AG04450 (cell line): ENCODE measurements around the gene CCR7. TPM values are rescaled to one million over a fixed set of nuclear protein-coding genes. Genes with fewer than 3 reads are reported as not detected.

Experiments
- CTCF ChIA-PET: fragments of 300-600, 350-600 bp; formaldehyde crosslinking; extraction: SDS; loops from one replicate; lab custom pipeline; 2022; ENCODE audit warnings: antibody characterized with exemption, inconsistent platforms; lab: Charles Lee
- POLR2A ChIA-PET: fragments of 350-600 bp; formaldehyde crosslinking; extraction: SDS; loops from one replicate; lab custom pipeline; 2021; ENCODE audit warnings: antibody characterized with exemption, inconsistent platforms; lab: Yijun Ruan, JAX
- DNase-seq: peaks from one replicate; pipeline ENCODE4 v3.0.0-alpha.2; 2011; ENCODE audit warnings: low read depth, low spot score
- H3K27ac ChIP-seq: one replicate; pipeline ENCODE4 v1.5.1; 2012; ENCODE audit warnings: low read depth, low read length, control low read depth
- H3K27me3 ChIP-seq: one replicate; pipeline ENCODE4 v1.6.0; 2012; ENCODE audit warnings: low read length; ENCODE audit not compliant: control insufficient read depth, insufficient read depth
- H3K4me3 ChIP-seq: 2 replicates; pipeline ENCODE4 v1.5.1; 2011; ENCODE audit warnings: mild to moderate bottlenecking, low read depth, low read length, control low read depth
- H3K9me3 ChIP-seq: 2 replicates; pipeline ENCODE4 v1.5.1; 2012; ENCODE audit warnings: low read length; ENCODE audit not compliant: control insufficient read depth, insufficient read depth
- polyA minus RNA-seq: library from RNA; depleted of rRNA, polyadenylated mRNA; stranded (reverse); fragments of >200 nt; gene quantifications from 2 replicates; pipeline ENCODE4 v1.2.3, GENCODE V29; 2011; rRNA and poly(A)+ RNA removed
- polyA plus RNA-seq: library from polyadenylated mRNA; depleted of rRNA; stranded (reverse); fragments of >200 nt; gene quantifications from 2 replicates; pipeline ENCODE4 v1.2.3, GENCODE V29; 2011; rRNA removed
- TF ChIP-seq, protein P1 (sequence below): IDR thresholded peaks from 2 replicates; pipeline ENCODE4 v1.5.1; 2011; ENCODE audit warnings: low read depth, low read length, control low read depth, inconsistent platforms

CCR7 gene, protein sequence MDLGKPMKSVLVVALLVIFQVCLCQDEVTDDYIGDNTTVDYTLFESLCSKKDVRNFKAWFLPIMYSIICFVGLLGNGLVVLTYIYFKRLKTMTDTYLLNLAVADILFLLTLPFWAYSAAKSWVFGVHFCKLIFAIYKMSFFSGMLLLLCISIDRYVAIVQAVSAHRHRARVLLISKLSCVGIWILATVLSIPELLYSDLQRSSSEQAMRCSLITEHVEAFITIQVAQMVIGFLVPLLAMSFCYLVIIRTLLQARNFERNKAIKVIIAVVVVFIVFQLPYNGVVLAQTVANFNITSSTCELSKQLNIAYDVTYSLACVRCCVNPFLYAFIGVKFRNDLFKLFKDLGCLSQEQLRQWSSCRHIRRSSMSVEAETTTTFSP
- polyA plus RNA-seq (0.12 and 0.22 TPM in 2 replicates), polyA minus RNA-seq (0.09 and 0.22 TPM in 2 replicates)

DNA sequence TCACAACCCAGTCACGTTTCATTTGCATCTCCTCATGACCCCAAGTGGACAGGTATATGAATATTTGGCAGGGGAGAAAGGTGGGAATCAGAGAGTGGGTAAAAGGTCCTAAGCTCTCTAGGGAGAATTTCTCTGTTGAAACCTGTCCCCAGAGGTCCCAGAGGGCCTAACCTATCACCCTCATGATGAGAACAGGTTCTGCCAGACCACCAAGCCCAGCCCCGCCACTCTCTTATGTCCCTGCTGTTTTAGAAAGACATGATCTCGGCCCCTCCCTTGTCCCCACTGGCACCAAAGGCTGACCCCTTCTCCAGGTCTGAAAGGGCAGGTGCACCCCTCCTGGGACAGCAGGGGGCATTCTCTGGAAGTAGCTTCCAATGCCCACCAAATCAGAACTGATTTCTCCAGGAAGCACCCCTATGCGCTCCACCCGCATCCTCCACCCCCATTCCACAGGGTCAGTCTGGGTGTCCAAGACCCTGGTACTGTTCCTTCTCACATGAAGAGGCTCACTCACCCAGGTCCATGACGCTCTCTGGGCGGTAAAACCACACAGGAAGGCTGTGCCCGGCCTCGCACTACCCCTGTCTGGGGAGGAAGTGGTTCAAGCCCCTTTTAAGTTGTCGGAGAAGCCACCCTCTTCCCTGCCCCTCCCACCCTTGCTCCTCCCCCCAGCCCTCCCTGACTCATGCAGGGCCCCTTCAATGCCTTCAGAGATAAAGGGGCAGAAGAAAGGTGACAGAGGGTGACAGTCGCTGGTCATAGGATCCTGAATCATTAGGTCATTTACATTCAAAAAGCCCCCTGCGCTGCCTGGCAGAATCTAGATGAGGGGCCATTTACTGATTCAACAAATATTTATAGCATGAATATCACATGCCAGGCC lies at the start of gene CCR7:
Gene CCR7, minus strand, starts transcription at position 590 of the 886 bp plus-strand sequence. Its CDS starts 63 bp downstream, at position 527.
- ChIA-PET POLR2A (interaction anchor here (0.6 kb wide), 1 partner anchor 148 kb away, joined by 3 read pairs; no protein-coding TSS in a partner anchor), CTCF (interaction anchor here (0.6 to 1.0 kb wide), 2 partner anchors 207 to 1098 kb away, joined by 3 read pairs; no protein-coding TSS in a partner anchor)
- DNase-seq = no peak
- Histone ChIP-seq H3K4me3 (no peak within 1 kb of the TSS), H3K9me3 (no peaks in the 10 kb centered on the region), H3K27ac (no peak within 1 kb of the TSS), H3K27me3 (peaks cover 42% of the 10 kb centered on the region)
- TF ChIP-seq, protein P1, sequence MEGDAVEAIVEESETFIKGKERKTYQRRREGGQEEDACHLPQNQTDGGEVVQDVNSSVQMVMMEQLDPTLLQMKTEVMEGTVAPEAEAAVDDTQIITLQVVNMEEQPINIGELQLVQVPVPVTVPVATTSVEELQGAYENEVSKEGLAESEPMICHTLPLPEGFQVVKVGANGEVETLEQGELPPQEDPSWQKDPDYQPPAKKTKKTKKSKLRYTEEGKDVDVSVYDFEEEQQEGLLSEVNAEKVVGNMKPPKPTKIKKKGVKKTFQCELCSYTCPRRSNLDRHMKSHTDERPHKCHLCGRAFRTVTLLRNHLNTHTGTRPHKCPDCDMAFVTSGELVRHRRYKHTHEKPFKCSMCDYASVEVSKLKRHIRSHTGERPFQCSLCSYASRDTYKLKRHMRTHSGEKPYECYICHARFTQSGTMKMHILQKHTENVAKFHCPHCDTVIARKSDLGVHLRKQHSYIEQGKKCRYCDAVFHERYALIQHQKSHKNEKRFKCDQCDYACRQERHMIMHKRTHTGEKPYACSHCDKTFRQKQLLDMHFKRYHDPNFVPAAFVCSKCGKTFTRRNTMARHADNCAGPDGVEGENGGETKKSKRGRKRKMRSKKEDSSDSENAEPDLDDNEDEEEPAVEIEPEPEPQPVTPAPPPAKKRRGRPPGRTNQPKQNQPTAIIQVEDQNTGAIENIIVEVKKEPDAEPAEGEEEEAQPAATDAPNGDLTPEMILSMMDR = no peak

DNA sequence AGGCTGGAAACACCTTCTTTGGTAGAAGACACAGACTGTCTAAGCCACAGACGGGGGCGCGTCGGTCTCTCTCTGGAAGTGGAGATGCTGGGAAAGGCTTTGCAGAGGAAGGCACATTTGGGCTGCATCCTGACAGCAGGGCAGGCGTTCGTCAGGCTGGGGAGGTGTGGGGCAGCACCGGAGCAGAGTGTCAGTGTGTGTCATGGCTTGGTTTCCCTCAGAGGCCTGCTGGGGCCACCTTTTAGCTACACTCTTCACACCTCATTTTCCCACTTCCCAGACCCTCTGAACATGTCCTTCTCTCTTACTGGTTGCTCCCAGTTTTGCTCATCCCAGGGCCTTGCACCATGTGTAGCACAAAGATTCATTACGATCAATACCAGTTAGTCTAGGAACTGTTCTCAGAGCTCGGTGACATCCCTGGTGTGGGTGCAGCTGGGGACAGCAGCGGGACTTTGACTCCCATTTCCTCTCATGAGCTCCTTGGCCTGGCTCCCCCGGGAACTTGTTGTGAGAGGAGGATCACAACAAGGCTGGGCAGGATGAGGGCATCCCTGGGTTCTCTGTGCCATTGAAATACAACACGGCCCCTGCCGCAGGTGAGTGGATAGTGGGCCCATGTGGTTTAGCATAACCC lies 49.3 kb upstream of the CCR7 start:
- no peak overlapping the region for H3K4me3 ChIP-seq
- peaks cover 37% of the 10 kb centered on the region for H3K27me3 ChIP-seq
- no peaks in the 10 kb centered on the region; the same call in 1 of the 2 replicates for H3K9me3 ChIP-seq
- POLR2A ChIA-PET = interaction anchor here (0.6 to 1.4 kb wide), 3 partner anchors 9 to 1074 kb away, joined by 3 read pairs; no protein-coding TSS in a partner anchor
- CTCF ChIA-PET = interaction anchor here (1.5 to 5.0 kb wide), 3 partner anchors 10 to 1048 kb away, joined by 6 to 51 read pairs (median 10); no protein-coding TSS in a partner anchor
- DNase-seq = no peak
- H3K27ac ChIP-seq = no peak overlapping the region
- TF ChIP-seq, protein P1 = no peak

DNA sequence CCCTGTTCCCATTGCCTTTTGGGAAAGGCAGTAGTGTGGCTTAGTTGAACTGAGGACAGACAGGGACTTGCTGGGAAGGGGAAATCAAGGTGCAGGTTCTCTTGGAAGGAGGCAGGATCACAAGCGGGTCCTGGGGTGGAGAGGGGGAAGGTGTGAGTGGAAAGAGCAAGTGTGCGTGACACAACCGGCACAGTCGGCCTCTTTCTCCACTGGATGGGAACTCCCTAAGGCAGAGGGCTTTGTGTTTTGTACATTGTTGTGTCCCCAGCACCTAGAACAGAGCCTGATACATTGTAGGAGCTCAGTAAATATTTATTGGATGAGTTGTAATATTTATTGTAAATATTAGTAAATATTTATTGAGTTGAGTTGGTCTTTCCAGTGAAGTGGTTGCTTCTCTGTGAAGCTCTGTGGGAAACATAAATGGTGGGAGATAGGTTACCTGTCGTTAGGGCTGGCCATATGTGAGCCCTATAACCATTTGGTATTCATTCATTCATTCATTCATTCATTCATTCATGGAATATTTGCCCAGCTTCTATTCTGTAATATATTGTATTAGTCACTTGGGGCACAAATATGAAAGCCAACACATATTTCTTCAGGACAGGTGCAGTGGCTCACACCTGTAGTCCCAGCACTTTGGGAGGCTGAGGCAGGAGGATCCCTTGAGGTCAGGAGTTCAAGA lies 48.3 kb upstream of the CCR7 start:
- no peak overlapping the region for H3K4me3 ChIP-seq
- no peak overlapping the region for H3K27ac ChIP-seq
- CTCF ChIA-PET = interaction anchor here (0.6 to 5.0 kb wide), 3 partner anchors 179 to 1052 kb away, joined by 3 to 51 read pairs (median 3); no protein-coding TSS in a partner anchor
- TF ChIP-seq, protein P1 = no peak
- POLR2A ChIA-PET = interaction anchor here (0.5 kb wide), 1 partner anchor 354 kb away, joined by 9 read pairs; no protein-coding TSS in a partner anchor
- H3K9me3 ChIP-seq = no peaks in the 10 kb centered on the region; the same call in 1 of the 2 replicates
- peaks cover 33% of the 10 kb centered on the region for H3K27me3 ChIP-seq
- no peak for DNase-seq

DNA sequence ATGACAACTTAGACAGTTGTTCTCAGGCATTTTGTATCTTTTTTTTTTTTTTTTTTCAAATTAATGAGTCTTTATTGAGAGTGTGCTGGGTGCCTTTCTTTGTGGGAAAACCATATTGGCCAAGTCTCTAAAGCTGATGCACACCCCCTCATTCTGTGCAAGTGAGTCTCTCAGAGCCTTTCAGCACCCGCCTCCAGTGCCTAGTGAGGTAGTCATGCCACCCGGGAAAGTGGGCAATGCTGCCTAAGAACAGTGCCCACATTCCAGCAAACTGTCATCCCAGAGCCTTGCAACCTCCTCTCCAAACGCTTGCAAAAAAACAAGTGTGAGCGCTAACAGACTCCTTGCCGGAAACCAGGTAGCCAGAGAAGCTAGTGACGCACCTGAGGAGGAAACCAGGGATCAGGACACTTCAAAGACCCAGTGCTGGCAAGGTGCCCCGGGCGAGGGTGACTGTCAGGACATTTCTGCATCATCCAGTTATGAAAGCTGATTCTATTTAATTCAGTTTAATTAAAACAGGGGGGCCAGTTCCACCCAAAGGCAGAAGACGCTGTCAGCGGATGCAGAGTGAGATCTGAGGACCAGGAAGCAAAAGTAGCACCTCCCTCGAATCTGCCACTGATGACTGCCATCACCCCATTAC lies 47.5 kb upstream of the CCR7 start:
- CTCF ChIA-PET = interaction anchor here (0.6 to 1.2 kb wide), 3 partner anchors 13 to 1053 kb away, joined by 3 read pairs; no protein-coding TSS in a partner anchor
- Histone ChIP-seq H3K27me3 (peaks cover 31% of the 10 kb centered on the region), H3K4me3 (no peak overlapping the region), H3K27ac (no peak overlapping the region), H3K9me3 (no peaks in the 10 kb centered on the region; the same call in 1 of the 2 replicates)
- DNase-seq = no peak
- POLR2A ChIA-PET = no interaction called here
- TF ChIP-seq, protein P1 = no peak
